Neuronal stem cell (in vitro differentiated cells): ENCODE measurements around the gene FXYD5.

Experiments used
- DNase-seq: peaks from one replicate; pipeline ENCODE4 v3.0.0-alpha.2; 2013; ENCODE audit warnings: low spot score
- H2AFZ ChIP-seq: one replicate; pipeline ENCODE4 v1.6.1; 2013; ENCODE audit warnings: mild to moderate bottlenecking, low read length, inconsistent platforms
- H2AK5ac ChIP-seq: 2 replicates; pipeline ENCODE4 v1.6.1; 2013; ENCODE audit warnings: low read depth, mild to moderate bottlenecking, inconsistent platforms, low read length, moderate library complexity, mixed read lengths
- H2BK120ac ChIP-seq: 2 replicates; pipeline ENCODE4 v1.6.1; 2013; ENCODE audit warnings: low read depth, mild to moderate bottlenecking, inconsistent platforms, low read length, moderate library complexity, mixed read lengths
- H2BK12ac ChIP-seq: one replicate; pipeline ENCODE4 v1.6.1; 2013; ENCODE audit warnings: low read length, inconsistent platforms
- H2BK15ac ChIP-seq: 2 replicates; pipeline ENCODE4 v1.6.1; 2013; ENCODE audit warnings: mild to moderate bottlenecking, low read length, inconsistent platforms, mixed read lengths
- H2BK5ac ChIP-seq: one replicate; pipeline ENCODE4 v1.6.1; 2013; ENCODE audit warnings: inconsistent platforms, mild to moderate bottlenecking, low read length, moderate library complexity
- H3K14ac ChIP-seq: one replicate; pipeline ENCODE4 v1.6.1; 2013; ENCODE audit warnings: low read length, inconsistent platforms
- H3K18ac ChIP-seq: 2 replicates; pipeline ENCODE4 v1.6.1; 2013; ENCODE audit warnings: low read length, inconsistent platforms
- H3K23ac ChIP-seq: 2 replicates; pipeline ENCODE4 v1.6.1; 2013; ENCODE audit warnings: low read depth, mild to moderate bottlenecking, mixed read lengths, low read length, inconsistent platforms; ENCODE audit not compliant: poor library complexity
- H3K27ac ChIP-seq: replicated peaks from 3 replicates; pipeline ENCODE4 v1.5.1; 2013; ENCODE audit warnings: low read length, inconsistent platforms
- H3K27me3 ChIP-seq, 3 experiments: 2 replicates each; pipeline ENCODE4 v1.6.1; 2013; ENCODE audit warnings: low read length in 3 of 3, mild to moderate bottlenecking in 2 of 3, inconsistent platforms in 1 of 3, low read depth in 1 of 3, mixed read lengths in 1 of 3, moderate library complexity in 1 of 3; ENCODE audit not compliant: control insufficient read depth in 3 of 3, insufficient read depth in 3 of 3
- H3K36me3 ChIP-seq, 2 donors: replicated peaks in 1 of 2; 2 replicates each; pipeline ENCODE4 v1.6.1; 2013; ENCODE audit warnings: low read length in 2 of 2; ENCODE audit not compliant: control insufficient read depth in 2 of 2, insufficient read depth in 2 of 2
- H3K4ac ChIP-seq: 2 replicates; pipeline ENCODE4 v1.6.1; 2013; ENCODE audit warnings: inconsistent platforms, mild to moderate bottlenecking, low read length, moderate library complexity
- H3K4me1 ChIP-seq, 2 donors: 1 replicate in 1 of 2; 2 replicates in 1 of 2; pipeline ENCODE4 v1.6.1; 2013; ENCODE audit warnings: low read length in 2 of 2, low read depth in 1 of 2; ENCODE audit not compliant: control insufficient read depth in 2 of 2, insufficient read depth in 1 of 2
- H3K4me2 ChIP-seq: one replicate; pipeline ENCODE4 v1.6.1; 2013; ENCODE audit warnings: mild to moderate bottlenecking, low read length, inconsistent platforms; ENCODE audit not compliant: insufficient read depth, poor library complexity, severe bottlenecking
- H3K4me3 ChIP-seq, 2 donors: 2 replicates each; pipeline ENCODE4 v1.5.1; 2013; ENCODE audit warnings: low read length in 2 of 2, mild to moderate bottlenecking in 2 of 2, inconsistent platforms in 1 of 2, moderate library complexity in 1 of 2
- H3K79me1 ChIP-seq: one replicate; pipeline ENCODE4 v1.6.1; 2013; ENCODE audit warnings: low read depth, mild to moderate bottlenecking, inconsistent platforms, low read length, moderate library complexity
- H3K9ac ChIP-seq: one replicate; pipeline ENCODE4 v1.6.1; 2013; ENCODE audit warnings: mild to moderate bottlenecking, low read depth, low read length, inconsistent platforms; ENCODE audit not compliant: poor library complexity
- H3K9me3 ChIP-seq, 2 donors: replicated peaks in 1 of 2; 2 replicates each; pipeline versions ENCODE3 to v1.6.1; 2013; ENCODE audit warnings: low read length in 2 of 2, mild to moderate bottlenecking in 2 of 2, inconsistent platforms in 1 of 2, low read depth in 1 of 2, mixed read lengths in 1 of 2, moderate library complexity in 1 of 2; ENCODE audit not compliant: control insufficient read depth in 2 of 2, insufficient read depth in 1 of 2
- H4K8ac ChIP-seq: one replicate; pipeline ENCODE4 v1.6.1; 2013; ENCODE audit warnings: low read depth, mild to moderate bottlenecking, inconsistent platforms, low read length, moderate library complexity
- H4K91ac ChIP-seq: one replicate; pipeline ENCODE4 v1.6.1; 2013; ENCODE audit warnings: low read length, low read depth, mild to moderate bottlenecking, inconsistent platforms; ENCODE audit not compliant: poor library complexity
- WGBS, 2 donors: extraction: QIAGEN DNeasy Blood & Tissue Kit; methylation state at CpG; one replicate each; pipeline ENCODE4 v1.1.7; 2013; ENCODE audit warnings: missing lambda C conversion rate in 2 of 2, mixed read lengths in 1 of 2; ENCODE audit not compliant: insufficient read length in 2 of 2, insufficient replicate concordance in 1 of 2; ENCODE audit errors: extremely low coverage in 2 of 2; 5-methylcytosine and 5-hydroxymethylcytosine counted together

Gene FXYD5

DNA sequence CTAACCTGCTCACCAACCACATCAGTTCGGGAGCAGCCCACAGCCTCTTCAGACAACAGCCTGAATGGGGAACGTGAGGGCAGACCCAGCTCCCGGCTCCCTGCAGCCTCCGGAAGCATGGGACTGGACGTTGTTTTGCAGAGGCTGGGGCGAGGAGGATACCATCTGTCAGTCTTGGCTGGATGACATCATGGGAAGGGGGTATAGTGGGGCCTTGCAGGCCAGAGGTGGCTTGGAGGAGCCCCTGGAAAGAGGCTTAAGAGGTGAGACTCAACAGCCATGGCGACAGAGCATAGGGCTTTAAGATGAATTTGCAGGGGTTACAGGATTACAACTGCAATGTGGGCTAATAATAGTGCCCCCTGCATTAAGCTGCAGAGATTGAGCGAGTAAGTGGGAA, 37.4 kb upstream of the FXYD5 start:
- WGBS, 2 donors, result no CpG with 5 or more reads among the region's 8 CpGs
- H2AFZ ChIP-seq, result no peak overlapping the region
- no peaks in the 10 kb centered on the region for H3K79me1 ChIP-seq
- H3K4ac ChIP-seq, result no peak overlapping the region
- H2AK5ac ChIP-seq, result peak overlapping the region; percentile 25
- H4K8ac ChIP-seq, result no peak overlapping the region
- no peak overlapping the region for H2BK12ac ChIP-seq
- peak overlapping the region; percentile 24 for H2BK120ac ChIP-seq
- H3K36me3 ChIP-seq, result no peaks in the 10 kb centered on the region
- peak overlapping the region; percentile 55 for H2BK5ac ChIP-seq
- H3K27me3 ChIP-seq, result peaks cover 0 to 27% (median 0%) of the 10 kb centered on the region in 3 experiments
- H2BK15ac ChIP-seq, result no peak overlapping the region
- DNase-seq, result no peak
- H3K23ac ChIP-seq, result no peak overlapping the region
- H3K14ac ChIP-seq, result no peak overlapping the region
- H3K4me2 ChIP-seq, result no peak overlapping the region
- peaks cover 0 to 11% of the 10 kb centered on the region in 2 donors for H3K4me1 ChIP-seq
- H3K4me3 ChIP-seq, result no peak overlapping the region
- H3K9ac ChIP-seq, result no peak overlapping the region
- no peak overlapping the region for H3K27ac ChIP-seq
- peak overlapping the region; percentile 84 for H3K18ac ChIP-seq
- no peak overlapping the region for H4K91ac ChIP-seq
- no peaks in the 10 kb centered on the region for H3K9me3 ChIP-seq

DNA sequence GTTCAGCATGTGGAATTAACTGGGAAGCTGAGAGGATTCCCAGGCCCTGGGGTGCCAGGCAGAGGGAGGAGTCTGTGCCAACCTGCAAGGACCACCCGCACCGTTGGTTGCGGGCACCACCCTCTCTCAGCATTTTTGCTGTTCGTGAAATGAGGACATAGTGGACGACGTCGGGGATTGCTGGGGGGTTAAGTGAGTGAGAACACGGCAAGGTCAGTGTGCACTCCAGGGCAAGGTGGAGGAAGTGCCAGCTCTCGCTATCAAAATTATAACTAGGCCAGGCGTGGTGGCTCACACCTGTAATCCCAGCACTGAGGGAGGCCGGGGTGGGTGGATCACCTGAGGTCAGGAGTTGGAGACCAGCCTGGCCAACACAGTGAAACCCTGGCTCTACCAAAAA, 36.7 kb upstream of the FXYD5 start:
- Histone ChIP-seq H3K4me3 (no peak overlapping the region), H3K27me3 (peaks cover 0 to 31% (median 0%) of the 10 kb centered on the region in 3 experiments)
- no CpG with 5 or more reads among the region's 11 CpGs for WGBS, 2 donors

DNA sequence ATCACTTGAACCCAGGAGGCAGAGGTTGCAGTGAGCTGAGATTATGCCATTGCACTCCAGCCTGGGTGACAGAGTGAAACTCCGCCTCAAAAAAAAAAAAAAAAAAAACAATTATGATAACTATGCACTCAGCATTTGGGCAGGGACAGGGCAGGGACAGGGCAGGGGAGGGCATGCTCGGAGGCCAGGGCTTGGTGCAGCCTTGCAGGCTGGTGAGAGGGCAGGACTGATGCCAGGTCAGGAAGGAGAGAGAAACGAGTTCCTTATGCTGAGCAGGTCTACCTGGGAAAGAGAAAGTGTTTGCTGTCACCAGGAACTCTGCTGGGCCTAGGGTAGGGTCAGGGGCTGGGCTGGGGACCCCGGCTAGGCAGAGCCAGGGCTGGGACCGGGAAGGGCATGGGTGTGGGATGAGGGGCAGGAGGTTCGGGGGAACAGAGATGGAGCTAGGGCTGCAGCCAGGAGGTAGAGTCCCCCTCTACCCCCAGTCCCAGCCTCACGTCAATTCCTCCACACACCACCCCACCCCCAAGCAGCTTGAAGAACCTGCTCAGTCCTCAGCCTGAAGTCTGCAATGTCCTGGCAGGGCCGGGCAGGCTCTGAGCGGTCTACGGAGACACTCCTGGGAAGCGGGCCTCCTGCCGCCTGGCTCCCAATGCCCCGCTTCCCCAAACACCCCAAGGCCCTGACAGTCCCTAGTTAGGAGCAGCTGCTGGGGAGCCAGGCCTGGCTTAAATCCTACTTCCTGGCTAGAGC, 36.1 kb upstream of the FXYD5 start:
- H3K4me2 ChIP-seq, result no peak overlapping the region
- H3K23ac ChIP-seq, result no peak overlapping the region
- H4K8ac ChIP-seq, result no peak overlapping the region
- H3K79me1 ChIP-seq, result no peaks in the 10 kb centered on the region
- H3K27me3 ChIP-seq, result peaks cover 0 to 35% (median 0%) of the 10 kb centered on the region in 3 experiments
- H4K91ac ChIP-seq, result no peak overlapping the region
- WGBS, 2 donors, result no CpG with 5 or more reads among the region's 13 CpGs
- no peak overlapping the region for H3K9ac ChIP-seq
- H3K9me3 ChIP-seq, result no peaks in the 10 kb centered on the region
- H2AFZ ChIP-seq, result no peak overlapping the region
- no peak overlapping the region for H3K27ac ChIP-seq
- H3K4me1 ChIP-seq, result peaks cover 5 to 21% of the 10 kb centered on the region in 2 donors
- H2AK5ac ChIP-seq, result peak overlapping the region; percentile 47
- no peak overlapping the region for H3K4ac ChIP-seq
- no peak overlapping the region for H3K4me3 ChIP-seq
- H2BK5ac ChIP-seq, result no peak overlapping the region
- H3K14ac ChIP-seq, result no peak overlapping the region
- peak overlapping the region; percentile 46 for H2BK15ac ChIP-seq
- DNase-seq, result no peak
- peak overlapping the region; percentile 19 for H3K18ac ChIP-seq
- H3K36me3 ChIP-seq, result no peaks in the 10 kb centered on the region
- no peak overlapping the region for H2BK12ac ChIP-seq
- H2BK120ac ChIP-seq, result no peak overlapping the region

More for the DNA sequence above, 36.7 kb upstream of the FXYD5 start:
- no peak overlapping the region for H2BK5ac ChIP-seq
- H2BK120ac ChIP-seq, result no peak overlapping the region
- H3K36me3 ChIP-seq, result no peaks in the 10 kb centered on the region
- no peak for DNase-seq
- no peak overlapping the region for H3K14ac ChIP-seq
- no peaks in the 10 kb centered on the region for H3K9me3 ChIP-seq
- H3K4me2 ChIP-seq, result no peak overlapping the region
- no peak overlapping the region for H2BK12ac ChIP-seq
- H3K27ac ChIP-seq, result no peak overlapping the region
- H2AK5ac ChIP-seq, result no peak overlapping the region
- no peak overlapping the region for H3K23ac ChIP-seq
- H3K9ac ChIP-seq, result no peak overlapping the region
- H3K4ac ChIP-seq, result no peak overlapping the region
- no peak overlapping the region for H2AFZ ChIP-seq
- H3K18ac ChIP-seq, result peak overlapping the region; percentile 15
- no peak overlapping the region for H4K8ac ChIP-seq
- peaks cover 2 to 14% of the 10 kb centered on the region in 2 donors for H3K4me1 ChIP-seq
- no peak overlapping the region for H2BK15ac ChIP-seq
- no peak overlapping the region for H4K91ac ChIP-seq
- H3K79me1 ChIP-seq, result no peaks in the 10 kb centered on the region

DNA sequence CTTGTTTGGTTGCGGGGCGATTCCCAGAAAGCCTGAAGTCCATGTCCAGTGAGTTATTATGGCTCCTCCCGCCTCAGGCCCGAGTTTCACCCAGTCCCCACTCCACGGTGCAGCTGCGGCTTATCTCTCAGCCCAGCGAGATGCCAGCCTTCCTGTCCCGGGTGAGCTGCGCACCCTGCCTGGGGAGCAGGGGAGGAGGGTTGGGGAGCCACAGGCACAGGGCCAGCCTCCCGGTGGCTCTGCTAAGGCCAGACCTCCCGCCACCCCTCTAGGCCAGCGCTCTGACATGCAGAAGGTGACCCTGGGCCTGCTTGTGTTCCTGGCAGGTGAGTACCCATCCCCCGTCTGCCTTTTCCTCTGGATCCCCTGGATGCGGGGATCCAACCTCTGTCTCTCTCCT, 35.4 kb upstream of the FXYD5 start:
- no peak overlapping the region for H2BK15ac ChIP-seq

More for the DNA sequence above, 35.4 kb upstream of the FXYD5 start:
- DNase-seq, result no peak
- WGBS, 2 donors, result no CpG with 5 or more reads among the region's 14 CpGs
- Histone ChIP-seq H2BK120ac (no peak overlapping the region), H3K4ac (no peak overlapping the region), H3K79me1 (no peaks in the 10 kb centered on the region), H4K8ac (no peak overlapping the region), H3K4me3 (no peak overlapping the region), H3K27ac (no peak overlapping the region), H3K4me2 (no peak overlapping the region), H3K9me3 (no peaks in the 10 kb centered on the region), H2BK5ac (no peak overlapping the region), H2BK12ac (no peak overlapping the region), H3K36me3 (no peaks in the 10 kb centered on the region), H3K23ac (no peak overlapping the region), H3K4me1 (peaks cover 5 to 22% of the 10 kb centered on the region in 2 donors), H2AFZ (no peak overlapping the region), H2AK5ac (peak overlapping the region; percentile 47), H3K9ac (peak overlapping the region; percentile 53), H3K18ac (no peak overlapping the region), H3K27me3 (peaks cover 0 to 39% (median 0%) of the 10 kb centered on the region in 3 experiments), H3K14ac (no peak overlapping the region), H4K91ac (no peak overlapping the region)
